Measurements from ENCODE around the gene ITPRID2. TPM values are rescaled to one million over a fixed set of nuclear protein-coding genes. Genes with fewer than 3 reads are reported as not detected.

ITPRID2 gene
- total and polyA plus RNA-seq, 2 donors from 2014 or later: 29.9 to 191 TPM

DNA sequence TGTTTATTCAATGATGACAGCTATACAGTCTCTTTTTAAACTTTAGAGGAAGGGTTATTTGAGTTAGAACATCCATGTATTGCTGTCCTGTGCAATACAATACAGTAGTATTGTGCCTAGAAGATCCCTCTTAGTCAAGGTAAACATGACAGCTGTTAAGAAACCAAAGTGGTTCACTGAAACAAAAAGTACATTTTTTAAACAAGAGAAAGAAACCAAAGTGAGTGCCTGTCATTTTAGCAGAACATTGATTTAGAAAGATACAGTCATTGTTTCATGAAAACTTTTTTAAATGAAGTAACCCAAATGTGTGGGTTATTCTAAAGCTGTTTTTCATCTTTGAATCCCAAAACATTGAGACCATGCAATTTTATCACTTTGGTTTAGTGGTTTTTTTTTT lies 15.5 kb downstream of the ITPRID2 start:
- FAIRE-seq (no peak), DNase-seq (no peak)
- H3K4me3 ChIP-seq (ENCODE audit: low read length in 3 of 3): no peak overlapping the region
- TF ChIP-seq, protein P1, sequence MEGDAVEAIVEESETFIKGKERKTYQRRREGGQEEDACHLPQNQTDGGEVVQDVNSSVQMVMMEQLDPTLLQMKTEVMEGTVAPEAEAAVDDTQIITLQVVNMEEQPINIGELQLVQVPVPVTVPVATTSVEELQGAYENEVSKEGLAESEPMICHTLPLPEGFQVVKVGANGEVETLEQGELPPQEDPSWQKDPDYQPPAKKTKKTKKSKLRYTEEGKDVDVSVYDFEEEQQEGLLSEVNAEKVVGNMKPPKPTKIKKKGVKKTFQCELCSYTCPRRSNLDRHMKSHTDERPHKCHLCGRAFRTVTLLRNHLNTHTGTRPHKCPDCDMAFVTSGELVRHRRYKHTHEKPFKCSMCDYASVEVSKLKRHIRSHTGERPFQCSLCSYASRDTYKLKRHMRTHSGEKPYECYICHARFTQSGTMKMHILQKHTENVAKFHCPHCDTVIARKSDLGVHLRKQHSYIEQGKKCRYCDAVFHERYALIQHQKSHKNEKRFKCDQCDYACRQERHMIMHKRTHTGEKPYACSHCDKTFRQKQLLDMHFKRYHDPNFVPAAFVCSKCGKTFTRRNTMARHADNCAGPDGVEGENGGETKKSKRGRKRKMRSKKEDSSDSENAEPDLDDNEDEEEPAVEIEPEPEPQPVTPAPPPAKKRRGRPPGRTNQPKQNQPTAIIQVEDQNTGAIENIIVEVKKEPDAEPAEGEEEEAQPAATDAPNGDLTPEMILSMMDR (IDR thresholded peaks at IDR 0.05; ENCODE audit: borderline replicate concordance, extremely low read depth, insufficient read depth): no peak
- H3K9me3 ChIP-seq (ENCODE audit: control insufficient read depth in 2 of 3, insufficient read depth in 1 of 3, low read length in 3 of 3): no peaks in the 10 kb centered on the region
- H3K36me3 ChIP-seq (ENCODE audit: control insufficient read depth in 2 of 3, insufficient read depth in 3 of 3, low read length in 3 of 3): peaks cover 5 to 20% (median 5%) of the 10 kb centered on the region in 3 donors
- peaks cover 0 to 12% (median 0%) of the 10 kb centered on the region in 3 donors for H3K4me1 ChIP-seq (ENCODE audit: control insufficient read depth in 2 of 3, insufficient read depth in 2 of 3, low read depth in 1 of 3, low read length in 3 of 3)
- H3K9ac ChIP-seq (ENCODE audit: low read length in 3 of 3): no peak overlapping the region
- intact Hi-C loops (cut with DNase I): no loop called here
- H3K27ac ChIP-seq (ENCODE audit: low read depth in 2 of 2, low read length in 2 of 2): no peak overlapping the region
- no peaks in the 10 kb centered on the region for H3K27me3 ChIP-seq (ENCODE audit: control insufficient read depth, insufficient read depth, low read length)

DNA sequence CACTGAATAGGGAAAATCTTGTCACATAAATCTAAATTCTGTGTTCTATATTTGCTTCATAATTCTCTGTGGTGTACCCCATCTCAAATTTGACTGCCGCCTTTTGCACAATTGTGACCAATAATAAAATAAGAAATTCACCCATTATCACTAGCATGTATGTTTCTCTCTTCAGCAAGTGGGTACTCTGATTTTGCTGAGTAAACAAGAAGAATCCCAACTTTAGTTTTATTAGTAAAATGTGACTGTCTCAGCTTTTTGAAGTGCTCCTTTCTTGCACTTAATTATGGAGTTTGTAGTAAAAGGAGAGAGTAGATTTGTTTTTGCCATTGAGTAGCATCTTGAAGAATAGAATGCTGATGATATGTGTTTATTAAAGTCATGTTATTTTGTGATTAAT lies 16.1 kb downstream of the ITPRID2 start:
- DNase-seq (no peak), FAIRE-seq (no peak)
- TF ChIP-seq, protein P1 (IDR thresholded peaks at IDR 0.05; ENCODE audit: borderline replicate concordance, extremely low read depth, insufficient read depth): no peak
- intact Hi-C loops (cut with DNase I): no loop called here
- Histone ChIP-seq H3K9me3 (ENCODE audit: control insufficient read depth in 2 of 3, insufficient read depth in 1 of 3, low read length in 3 of 3) (no peaks in the 10 kb centered on the region), H3K36me3 (ENCODE audit: control insufficient read depth in 2 of 3, insufficient read depth in 3 of 3, low read length in 3 of 3) (peaks cover 2 to 15% (median 5%) of the 10 kb centered on the region in 3 donors), H3K4me1 (ENCODE audit: control insufficient read depth in 2 of 3, insufficient read depth in 2 of 3, low read depth in 1 of 3, low read length in 3 of 3) (peaks cover 0 to 12% (median 0%) of the 10 kb centered on the region in 3 donors), H3K4me3 (ENCODE audit: low read length in 3 of 3) (no peak overlapping the region), H3K27me3 (ENCODE audit: control insufficient read depth, insufficient read depth, low read length) (no peaks in the 10 kb centered on the region), H3K9ac (ENCODE audit: low read length in 3 of 3) (no peak overlapping the region), H3K27ac (ENCODE audit: low read depth in 2 of 2, low read length in 2 of 2) (no peak overlapping the region)

DNA sequence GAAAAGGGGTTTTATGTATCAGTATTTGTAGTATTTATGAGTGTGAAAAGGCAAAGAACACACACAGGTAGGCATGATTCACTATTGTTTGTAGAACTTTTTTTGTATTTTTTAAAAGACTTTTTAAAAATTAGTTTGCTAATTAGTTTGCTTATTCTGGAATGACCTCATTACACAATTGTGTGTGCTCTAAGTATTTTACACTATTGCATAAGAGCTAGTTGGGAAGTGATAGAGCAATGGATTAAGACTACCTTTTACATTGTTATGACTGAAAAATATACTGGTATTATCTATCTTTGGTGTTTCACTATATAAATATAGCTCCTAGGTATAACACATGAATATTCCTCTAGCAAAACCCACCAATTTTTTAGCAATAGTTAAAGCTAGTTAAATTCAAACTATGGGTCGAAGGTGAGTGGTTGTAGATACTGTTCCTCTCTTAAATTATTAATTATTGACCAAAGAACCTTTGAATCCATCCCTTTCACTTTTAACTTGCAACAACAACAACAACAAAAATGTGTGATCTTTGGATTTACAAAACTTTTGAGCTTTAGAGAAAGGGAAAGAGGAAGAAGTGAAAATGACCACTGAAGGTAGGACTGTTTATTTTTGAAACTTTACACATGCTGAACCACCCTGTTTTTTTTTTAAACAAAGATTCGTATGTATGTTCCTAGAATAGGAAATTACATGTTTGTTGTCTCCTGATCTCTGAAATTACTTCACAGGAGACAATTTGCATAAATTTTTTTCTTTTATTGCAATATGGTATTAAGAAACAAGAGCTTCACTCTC lies 18.7 kb downstream of the ITPRID2 start:
- FAIRE-seq (peak; percentile 81), DNase-seq (no peak)
- H3K4me1 ChIP-seq (ENCODE audit: control insufficient read depth in 2 of 3, insufficient read depth in 2 of 3, low read depth in 1 of 3, low read length in 3 of 3): peaks cover 0 to 12% (median 0%) of the 10 kb centered on the region in 3 donors
- TF ChIP-seq, protein P1 (IDR thresholded peaks at IDR 0.05; ENCODE audit: borderline replicate concordance, extremely low read depth, insufficient read depth): no peak
- no peaks in the 10 kb centered on the region for H3K9me3 ChIP-seq (ENCODE audit: control insufficient read depth in 2 of 3, insufficient read depth in 1 of 3, low read length in 3 of 3)
- peaks cover 5 to 14% (median 7%) of the 10 kb centered on the region in 3 donors for H3K36me3 ChIP-seq (ENCODE audit: control insufficient read depth in 2 of 3, insufficient read depth in 3 of 3, low read length in 3 of 3)
- peak overlapping the region in 1 of 3 donors; percentile 24 for H3K9ac ChIP-seq (ENCODE audit: low read length in 3 of 3)
- H3K4me3 ChIP-seq (ENCODE audit: low read length in 3 of 3): peak overlapping the region in 2 of 3 donors; percentile 44 to 53
- no peak overlapping the region for H3K27ac ChIP-seq (ENCODE audit: low read depth in 2 of 2, low read length in 2 of 2)
- intact Hi-C loops (cut with DNase I): no loop called here
- no peaks in the 10 kb centered on the region for H3K27me3 ChIP-seq (ENCODE audit: control insufficient read depth, insufficient read depth, low read length)

All from kidney (tissue), 14 donors.